HL-60 (cell line): ENCODE data around the gene MRPS22.

ENCODE experiments used
- DNase-seq, 2 experiments: peaks; one replicate each; pipeline ENCODE4 v3.0.0-alpha.2; 2010 to 2020; ENCODE audit warnings: low read depth in 1 of 2, low spot score in 1 of 2
- H3K27ac ChIP-seq: fragments of 250-450 bp; sonication (Bioruptor Pico); replicated peaks from 2 replicates; pipeline ENCODE4 v1.5.1; 2020; ENCODE audit warnings: mild to moderate bottlenecking, moderate library complexity
- H3K27me3 ChIP-seq: fragments of 250-450 bp; sonication (Bioruptor Pico); 2 replicates; pipeline ENCODE4 v1.5.1; 2021; ENCODE audit warnings: mild to moderate bottlenecking, moderate library complexity; ENCODE audit not compliant: insufficient read depth, poor library complexity, severe bottlenecking
- H3K4me3 ChIP-seq: replicated peaks from 2 replicates; pipeline ENCODE4 v1.5.1; 2011; ENCODE audit warnings: mild to moderate bottlenecking, control low read depth, low read length; ENCODE audit not compliant: insufficient read depth
- GABPA ChIP-seq: IDR thresholded peaks from 2 replicates; pipeline ENCODE4 v1.6.1; 2012; ENCODE audit warnings: low read depth
- POLR2AphosphoS5 ChIP-seq: IDR thresholded peaks from 2 replicates; pipeline ENCODE4 v1.6.1; 2012; ENCODE audit warnings: low read depth
- SPI1 ChIP-seq: IDR thresholded peaks from 2 replicates; pipeline ENCODE4 v1.6.1; 2012; ENCODE audit warnings: low read depth, mild to moderate bottlenecking, borderline replicate concordance
- TF ChIP-seq, protein P1 (sequence below): IDR thresholded peaks from 2 replicates; pipeline ENCODE4 v1.6.1; 2012; ENCODE audit warnings: low read depth; ENCODE audit not compliant: insufficient replicate concordance
- TF ChIP-seq, protein P2 (sequence below): IDR thresholded peaks from one replicate; pipeline ENCODE4 v1.5.1; 2011; ENCODE audit warnings: low read length, control low read depth, inconsistent platforms; ENCODE audit not compliant: insufficient read depth

Gene MRPS22

DNA sequence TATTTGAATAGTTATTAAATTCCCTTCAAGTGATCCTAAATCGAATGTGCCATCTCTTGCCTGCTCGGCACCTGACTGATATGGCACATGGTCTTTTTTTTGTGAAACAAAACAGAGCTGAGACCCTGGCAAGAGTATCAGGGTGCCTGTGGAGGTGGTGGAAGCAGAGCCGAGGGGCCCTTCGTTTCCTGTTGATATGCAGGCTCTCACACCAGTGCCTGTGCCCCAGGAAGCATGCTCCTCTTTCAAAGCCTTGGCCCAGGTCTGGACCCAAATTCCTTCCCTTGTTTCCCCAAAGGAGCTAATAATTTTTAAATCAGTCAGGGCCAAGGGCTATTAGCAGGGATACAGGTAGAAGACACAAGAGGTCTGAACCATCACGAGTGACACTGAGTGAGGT, 21.5 kb upstream of the MRPS22 start:
- DNase-seq, result no peak
- Histone ChIP-seq H3K4me3 (no peak overlapping the region), H3K27me3 (peaks cover 3% of the 10 kb centered on the region), H3K27ac (no peak overlapping the region)
- TF ChIP-seq SPI1 (no peak), GABPA (no peak), POLR2AphosphoS5 (no peak)
- TF ChIP-seq, protein P1, sequence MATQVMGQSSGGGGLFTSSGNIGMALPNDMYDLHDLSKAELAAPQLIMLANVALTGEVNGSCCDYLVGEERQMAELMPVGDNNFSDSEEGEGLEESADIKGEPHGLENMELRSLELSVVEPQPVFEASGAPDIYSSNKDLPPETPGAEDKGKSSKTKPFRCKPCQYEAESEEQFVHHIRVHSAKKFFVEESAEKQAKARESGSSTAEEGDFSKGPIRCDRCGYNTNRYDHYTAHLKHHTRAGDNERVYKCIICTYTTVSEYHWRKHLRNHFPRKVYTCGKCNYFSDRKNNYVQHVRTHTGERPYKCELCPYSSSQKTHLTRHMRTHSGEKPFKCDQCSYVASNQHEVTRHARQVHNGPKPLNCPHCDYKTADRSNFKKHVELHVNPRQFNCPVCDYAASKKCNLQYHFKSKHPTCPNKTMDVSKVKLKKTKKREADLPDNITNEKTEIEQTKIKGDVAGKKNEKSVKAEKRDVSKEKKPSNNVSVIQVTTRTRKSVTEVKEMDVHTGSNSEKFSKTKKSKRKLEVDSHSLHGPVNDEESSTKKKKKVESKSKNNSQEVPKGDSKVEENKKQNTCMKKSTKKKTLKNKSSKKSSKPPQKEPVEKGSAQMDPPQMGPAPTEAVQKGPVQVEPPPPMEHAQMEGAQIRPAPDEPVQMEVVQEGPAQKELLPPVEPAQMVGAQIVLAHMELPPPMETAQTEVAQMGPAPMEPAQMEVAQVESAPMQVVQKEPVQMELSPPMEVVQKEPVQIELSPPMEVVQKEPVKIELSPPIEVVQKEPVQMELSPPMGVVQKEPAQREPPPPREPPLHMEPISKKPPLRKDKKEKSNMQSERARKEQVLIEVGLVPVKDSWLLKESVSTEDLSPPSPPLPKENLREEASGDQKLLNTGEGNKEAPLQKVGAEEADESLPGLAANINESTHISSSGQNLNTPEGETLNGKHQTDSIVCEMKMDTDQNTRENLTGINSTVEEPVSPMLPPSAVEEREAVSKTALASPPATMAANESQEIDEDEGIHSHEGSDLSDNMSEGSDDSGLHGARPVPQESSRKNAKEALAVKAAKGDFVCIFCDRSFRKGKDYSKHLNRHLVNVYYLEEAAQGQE, result no peak
- TF ChIP-seq, protein P2, sequence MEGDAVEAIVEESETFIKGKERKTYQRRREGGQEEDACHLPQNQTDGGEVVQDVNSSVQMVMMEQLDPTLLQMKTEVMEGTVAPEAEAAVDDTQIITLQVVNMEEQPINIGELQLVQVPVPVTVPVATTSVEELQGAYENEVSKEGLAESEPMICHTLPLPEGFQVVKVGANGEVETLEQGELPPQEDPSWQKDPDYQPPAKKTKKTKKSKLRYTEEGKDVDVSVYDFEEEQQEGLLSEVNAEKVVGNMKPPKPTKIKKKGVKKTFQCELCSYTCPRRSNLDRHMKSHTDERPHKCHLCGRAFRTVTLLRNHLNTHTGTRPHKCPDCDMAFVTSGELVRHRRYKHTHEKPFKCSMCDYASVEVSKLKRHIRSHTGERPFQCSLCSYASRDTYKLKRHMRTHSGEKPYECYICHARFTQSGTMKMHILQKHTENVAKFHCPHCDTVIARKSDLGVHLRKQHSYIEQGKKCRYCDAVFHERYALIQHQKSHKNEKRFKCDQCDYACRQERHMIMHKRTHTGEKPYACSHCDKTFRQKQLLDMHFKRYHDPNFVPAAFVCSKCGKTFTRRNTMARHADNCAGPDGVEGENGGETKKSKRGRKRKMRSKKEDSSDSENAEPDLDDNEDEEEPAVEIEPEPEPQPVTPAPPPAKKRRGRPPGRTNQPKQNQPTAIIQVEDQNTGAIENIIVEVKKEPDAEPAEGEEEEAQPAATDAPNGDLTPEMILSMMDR, result no peak

DNA sequence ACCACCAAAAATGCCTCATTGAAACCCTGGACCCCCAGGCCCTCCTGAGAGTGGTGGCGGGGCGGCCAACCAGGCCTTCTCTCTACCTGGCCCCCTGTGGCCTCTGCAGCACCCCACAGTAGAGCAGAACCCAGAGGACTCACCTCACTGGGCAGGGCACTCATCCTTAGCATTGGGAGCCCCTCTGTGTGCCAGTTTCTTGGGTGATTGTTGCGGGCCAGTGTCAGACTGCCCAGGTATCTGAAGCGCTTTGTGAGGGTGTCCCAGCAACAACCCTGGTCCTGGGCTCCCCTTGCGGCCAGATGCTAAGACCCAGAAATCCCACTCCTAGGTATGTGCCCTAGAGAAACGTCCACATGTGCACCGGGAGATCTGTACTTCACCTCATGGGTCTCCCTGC, 20.7 kb upstream of the MRPS22 start:
- H3K27me3 ChIP-seq, result peaks cover 3% of the 10 kb centered on the region
- no peak for TF ChIP-seq GABPA
- TF ChIP-seq SPI1, result no peak
- TF ChIP-seq, protein P1, result no peak
- TF ChIP-seq, protein P2, result no peak
- no peak for TF ChIP-seq POLR2AphosphoS5

DNA sequence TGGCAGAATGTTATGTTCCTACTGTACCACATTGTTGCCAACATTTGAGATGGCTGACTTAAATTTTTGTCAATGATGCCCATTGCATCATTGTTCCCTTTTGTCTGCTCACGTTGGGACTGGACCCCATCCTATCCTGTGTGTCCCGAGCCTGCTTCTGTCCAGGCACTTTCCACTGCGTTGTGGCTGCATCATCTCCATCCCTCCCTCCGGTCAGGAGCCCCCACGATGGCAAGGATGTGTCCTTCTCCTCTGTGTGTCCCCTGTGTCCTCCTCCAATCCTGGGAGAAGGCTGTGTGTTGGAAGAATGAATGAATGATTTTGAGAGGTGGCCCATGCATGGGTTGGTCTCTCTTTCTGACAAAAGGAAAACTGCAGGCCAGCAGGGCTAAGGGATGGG, 19.4 kb upstream of the MRPS22 start:
- Histone ChIP-seq H3K27me3 (peaks cover 3% of the 10 kb centered on the region), H3K4me3 (no peak overlapping the region), H3K27ac (no peak overlapping the region)
- no peak for TF ChIP-seq POLR2AphosphoS5
- TF ChIP-seq, protein P1, result no peak
- no peak for DNase-seq

More for the DNA sequence above, 20.7 kb upstream of the MRPS22 start:
- Histone ChIP-seq H3K27ac (no peak overlapping the region), H3K4me3 (no peak overlapping the region)
- no peak for DNase-seq

DNA sequence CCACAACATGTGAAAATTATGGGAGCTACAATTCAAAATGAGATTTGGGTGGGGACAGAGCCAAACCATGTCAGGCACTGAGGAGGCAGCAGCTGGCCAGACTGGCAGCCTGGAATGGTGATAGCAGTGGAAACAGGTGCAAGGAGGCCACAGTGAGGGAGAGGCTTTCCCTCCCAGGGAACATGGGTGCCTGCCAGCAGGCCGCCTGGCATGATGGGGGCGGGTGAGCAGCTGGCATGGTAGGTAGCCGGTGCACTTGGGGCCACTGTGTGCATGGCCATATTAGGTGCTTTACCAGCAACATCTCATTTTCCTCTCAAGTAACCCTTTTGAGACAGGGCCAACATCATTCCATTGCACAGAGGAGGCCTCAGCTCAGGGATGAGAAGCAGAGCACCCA, 18.3 kb upstream of the MRPS22 start:
- Histone ChIP-seq H3K27ac (no peak overlapping the region), H3K4me3 (no peak overlapping the region), H3K27me3 (peaks cover 6% of the 10 kb centered on the region)
- DNase-seq, result no peak
- TF ChIP-seq SPI1, result no peak
- no peak for TF ChIP-seq GABPA
- no peak for TF ChIP-seq POLR2AphosphoS5
- TF ChIP-seq, protein P2, result no peak
- TF ChIP-seq, protein P1, result no peak
